H1 (cell line): ENCODE measurements around the gene PCDH8. TPM values are rescaled to one million over a fixed set of nuclear protein-coding genes. Genes with fewer than 3 reads are reported as not detected.
A peak's percentile ranks its signal among the peaks of the same experiment; 100 is the strongest.

Experiments used
- CTCF ChIA-PET: fragments of 300-600 bp; sonication (Branson Sonifier 250); formaldehyde crosslinking; loops from one replicate; lab custom pipeline; 2021; ENCODE audit not compliant: partially characterized antibody; lab: Charles Lee
- POLR2A ChIA-PET: fragments of 300-600 bp; sonication (Branson Sonifier 250); formaldehyde crosslinking; loops from one replicate; lab custom pipeline; 2021; ENCODE audit warnings: inconsistent platforms; ENCODE audit not compliant: partially characterized antibody; lab: Charles Lee
- DNase-seq, 2 experiments: peaks; one replicate each; pipeline versions ENCODE4 v3.0.0 to v3.0.0-alpha.2; 2010 to 2022; ENCODE audit warnings: low spot score in 2 of 2, low read depth in 1 of 2, mixed read lengths in 1 of 2
- FAIRE-seq: peaks from 2 replicates; lab custom pipeline; 2011; peaks lifted over from hg19 to GRCh38; lab: Jason Lieb, UNC
- H2AFZ ChIP-seq: 2 replicates; pipeline ENCODE4 v1.8.1; 2012; ENCODE audit warnings: low read length, inconsistent platforms
- H2AK5ac ChIP-seq: 2 replicates; pipeline ENCODE4 v1.6.1; 2013; ENCODE audit warnings: low read depth, low read length
- H2BK120ac ChIP-seq: replicated peaks from 2 replicates; pipeline ENCODE3; 2013; ENCODE audit warnings: low read depth, low read length, inconsistent platforms
- H2BK12ac ChIP-seq: 2 replicates; pipeline ENCODE4 v1.6.1; 2013; ENCODE audit warnings: low read depth, low read length
- H2BK15ac ChIP-seq: 2 replicates; pipeline ENCODE4 v1.6.1; 2013; ENCODE audit warnings: low read length
- H2BK20ac ChIP-seq: 2 replicates; pipeline ENCODE4 v1.6.1; 2013; ENCODE audit warnings: low read length
- H2BK5ac ChIP-seq: 2 replicates; pipeline ENCODE4 v1.6.1; 2013; ENCODE audit warnings: low read depth, low read length
- H3K14ac ChIP-seq: 2 replicates; pipeline ENCODE4 v1.6.1; 2013; ENCODE audit warnings: inconsistent platforms; ENCODE audit not compliant: insufficient read length
- H3K18ac ChIP-seq: 2 replicates; pipeline ENCODE4 v1.6.1; 2013; ENCODE audit warnings: low read length; ENCODE audit errors: extremely low read depth
- H3K23ac ChIP-seq: 2 replicates; pipeline ENCODE4 v1.6.1; 2013; ENCODE audit warnings: inconsistent platforms; ENCODE audit not compliant: insufficient read length
- H3K23me2 ChIP-seq: 2 replicates; pipeline ENCODE4 v1.6.1; 2013; ENCODE audit warnings: low read depth, low read length
- H3K27ac ChIP-seq: 2 replicates; pipeline ENCODE4 v1.6.1; 2011; ENCODE audit warnings: low read depth, low read length, inconsistent platforms
- H3K27me3 ChIP-seq, 4 experiments: replicated peaks in 1 of 4; 1 replicate in 1 of 4; 2 replicates in 3 of 4; pipeline versions ENCODE4 v1.6.1 to v1.8.1; 2011 to 2013; ENCODE audit warnings: low read length in 3 of 4, mild to moderate bottlenecking in 3 of 4, inconsistent platforms in 2 of 4, mixed read lengths in 2 of 4, moderate library complexity in 1 of 4; ENCODE audit not compliant: control insufficient read depth in 3 of 4, insufficient read depth in 3 of 4; ENCODE audit errors: extremely low read depth in 1 of 4
- H3K36me3 ChIP-seq, 4 experiments: 2 replicates each; pipeline versions ENCODE4 v1.6.1 to v1.8.1; 2011 to 2013; ENCODE audit warnings: mild to moderate bottlenecking in 4 of 4, low read length in 3 of 4, moderate library complexity in 2 of 4, control low read depth in 1 of 4, inconsistent platforms in 1 of 4; ENCODE audit not compliant: insufficient read depth in 4 of 4, control insufficient read depth in 2 of 4
- H3K4ac ChIP-seq: replicated peaks from 2 replicates; pipeline ENCODE3; 2013; ENCODE audit warnings: low read length, low read depth, mixed read lengths, inconsistent platforms; ENCODE audit not compliant: insufficient read length
- H3K4me1 ChIP-seq, 4 experiments: replicated peaks in 1 of 4; 1 replicate in 1 of 4; 2 replicates in 3 of 4; pipeline versions ENCODE4 v1.6.1 to v1.8.1; 2011 to 2013; ENCODE audit warnings: low read length in 3 of 4, inconsistent platforms in 2 of 4, mixed read lengths in 1 of 4; ENCODE audit not compliant: insufficient read depth in 4 of 4, control insufficient read depth in 3 of 4
- H3K4me2 ChIP-seq, 2 experiments: 2 replicates each; pipeline versions ENCODE4 v1.6.1 to v1.8.1; 2011 to 2013; ENCODE audit warnings: low read depth in 2 of 2, low read length in 2 of 2, control low read depth in 1 of 2, inconsistent platforms in 1 of 2, mild to moderate bottlenecking in 1 of 2; ENCODE audit not compliant: insufficient read depth in 1 of 2
- H3K4me3 ChIP-seq, 4 experiments: fragments of 200-600, 300-600 bp in 1 of 4; sonication (generic), shearing (Covaris generic), sonication (Bioruptor Twin) in 1 of 4; 2 replicates each; pipeline versions ENCODE4 v1.5.1 to v1.8.1; 2011 to 2016; ENCODE audit warnings: low read length in 4 of 4, low read depth in 3 of 4, control low read depth in 2 of 4, inconsistent platforms in 2 of 4, mild to moderate bottlenecking in 2 of 4, mixed read lengths in 1 of 4, moderate library complexity in 1 of 4; ENCODE audit not compliant: insufficient read depth in 2 of 4; ENCODE audit errors: extremely low read depth in 1 of 4
- H3K56ac ChIP-seq: replicated peaks from 2 replicates; pipeline ENCODE3; 2013; ENCODE audit warnings: low read depth, mild to moderate bottlenecking, mixed read lengths, low read length, inconsistent platforms; ENCODE audit not compliant: insufficient read length
- H3K79me1 ChIP-seq: 2 replicates; pipeline ENCODE4 v1.6.1; 2013; ENCODE audit warnings: low read depth, low read length, control low read depth
- H3K79me2 ChIP-seq, 2 experiments: 2 replicates each; pipeline versions ENCODE4 v1.6.1 to v1.8.1; 2012 to 2013; ENCODE audit warnings: low read length in 2 of 2, mild to moderate bottlenecking in 2 of 2, inconsistent platforms in 1 of 2; ENCODE audit not compliant: insufficient read depth in 2 of 2, control insufficient read depth in 1 of 2
- H3K9ac ChIP-seq, 4 experiments: replicated peaks in 1 of 4; 1 replicate in 1 of 4; 2 replicates in 3 of 4; pipeline versions ENCODE4 v1.6.1 to v1.8.1; 2011 to 2013; ENCODE audit warnings: low read depth in 3 of 4, low read length in 3 of 4, control low read depth in 2 of 4, mild to moderate bottlenecking in 2 of 4, moderate library complexity in 2 of 4, inconsistent platforms in 1 of 4; ENCODE audit errors: extremely low read depth in 1 of 4
- H3K9me3 ChIP-seq, 2 experiments: 2 replicates each; pipeline versions ENCODE4 v1.6.1 to v1.8.1; 2012 to 2013; ENCODE audit warnings: mild to moderate bottlenecking in 2 of 2, moderate library complexity in 2 of 2, control low read depth in 1 of 2, inconsistent platforms in 1 of 2, low read depth in 1 of 2, low read length in 1 of 2, mixed read lengths in 1 of 2; ENCODE audit not compliant: insufficient read depth in 2 of 2
- H4K20me1 ChIP-seq, 2 experiments: replicated peaks in 1 of 2; 2 replicates each; pipeline versions ENCODE3 to v1.8.1; 2011 to 2013; ENCODE audit warnings: inconsistent platforms in 2 of 2, low read length in 2 of 2, mild to moderate bottlenecking in 1 of 2; ENCODE audit not compliant: insufficient read depth in 2 of 2, control insufficient read depth in 1 of 2
- H4K5ac ChIP-seq: 2 replicates; pipeline ENCODE4 v1.6.1; 2013; ENCODE audit warnings: low read length, low read depth, mixed read lengths, inconsistent platforms; ENCODE audit not compliant: insufficient read length
- H4K8ac ChIP-seq: 2 replicates; pipeline ENCODE4 v1.8.0; 2013; ENCODE audit warnings: mild to moderate bottlenecking, moderate library complexity, low read length, inconsistent platforms; ENCODE audit not compliant: insufficient read depth; ENCODE audit errors: extremely low read depth
- H4K91ac ChIP-seq: replicated peaks from 2 replicates; pipeline ENCODE3; 2013; ENCODE audit warnings: low read length, mixed read lengths, inconsistent platforms; ENCODE audit not compliant: insufficient read length
- BRCA1 ChIP-seq: IDR thresholded peaks from 2 replicates; pipeline ENCODE4 v1.6.1; 2012; ENCODE audit warnings: low read depth, low read length, improper control_type of control experiment
- CTBP2 ChIP-seq: IDR thresholded peaks from 2 replicates; pipeline ENCODE4 v1.7.0; 2011; ENCODE audit warnings: borderline replicate concordance, mild to moderate bottlenecking, moderate library complexity, mixed read lengths, low read length; ENCODE audit not compliant: insufficient read depth, insufficient read length
- HDAC6 ChIP-seq: IDR thresholded peaks from one replicate; pipeline ENCODE4 v1.7.1; 2012; ENCODE audit warnings: low read depth, mild to moderate bottlenecking, inconsistent platforms, low read length, moderate library complexity
- KDM1A ChIP-seq: fragments of 200-600, 300-600 bp; sonication (generic); IDR thresholded peaks from 2 replicates; pipeline ENCODE4 v1.7.1; 2016; ENCODE audit warnings: mild to moderate bottlenecking, low read length, borderline replicate concordance
- NRF1 ChIP-seq: IDR thresholded peaks from 2 replicates; pipeline ENCODE4 v1.6.1; 2011; ENCODE audit warnings: mild to moderate bottlenecking, low read depth, low read length, improper control_type of control experiment
- RAD21 ChIP-seq, 2 experiments: IDR thresholded peaks in 1 of 2; conservative IDR thresholded peaks in 1 of 2; 2 replicates each; pipeline ENCODE4 v1.6.1; 2011; ENCODE audit warnings: low read depth in 2 of 2, low read length in 2 of 2, improper control_type of control experiment in 1 of 2, inconsistent platforms in 1 of 2, mild to moderate bottlenecking in 1 of 2, moderate library complexity in 1 of 2
- RXRA ChIP-seq: IDR thresholded peaks from 2 replicates; pipeline ENCODE4 v1.6.1; 2011; ENCODE audit warnings: low read depth, mild to moderate bottlenecking, low read length, moderate library complexity; ENCODE audit not compliant: insufficient read depth
- SIRT6 ChIP-seq: IDR thresholded peaks from one replicate; pipeline ENCODE4 v1.7.1; 2012; ENCODE audit warnings: low read length, inconsistent platforms
- YY1 ChIP-seq: IDR thresholded peaks from 2 replicates; pipeline ENCODE4 v1.6.1; 2011; ENCODE audit warnings: low read depth, mild to moderate bottlenecking, low read length
- WGBS, 2 experiments: shearing (Covaris generic) in 1 of 2; methylation state at CpG; one replicate each; pipeline versions ENCODE4 v1.1.6 to v1.1.7; 2013 to 2015; ENCODE audit warnings: low lambda C conversion rate in 2 of 2, mixed read lengths in 2 of 2, inconsistent platforms in 1 of 2, low coverage in 1 of 2, missing lambda C conversion rate in 1 of 2; ENCODE audit not compliant: insufficient replicate concordance in 2 of 2, insufficient coverage in 1 of 2, insufficient read length in 1 of 2; ENCODE audit errors: extremely low coverage in 1 of 2, missing lambda C conversion rate in 1 of 2; 5-methylcytosine and 5-hydroxymethylcytosine counted together
- polyA plus RNA-seq, 7 experiments: library from polyadenylated mRNA; depleted of rRNA in 3 of 7; stranded (reverse) in 5 of 7; unstranded in 2 of 7; fragments of >200 nt in 5 of 7; fragments of 200-250 nt in 2 of 7; gene quantifications; 1 replicate in 5 of 7; 2 replicates in 1 of 7; 4 replicates in 1 of 7; pipeline versions ENCODE4 v1.2.1 to v1.2.3, GENCODE V29; 2011 to 2013; ENCODE audit warnings: missing spikeins in 2 of 7, mixed read lengths in 2 of 7
- total RNA-seq: library from RNA; stranded (reverse); fragmentation: NEBNext Ultra II Directional; extraction: Animal tissue kit (Norgen Biotek cat#: 25700); gene quantifications from 2 replicates; pipeline ENCODE4 v1.2.1, GENCODE V29; 2021

PCDH8 gene
- total and polyA plus RNA-seq, 2 of the 8 experiments (the other 6 are each of a cell fraction or from before 2014, with no cell fraction given) = 0.82 to 1.6 TPM

DNA sequence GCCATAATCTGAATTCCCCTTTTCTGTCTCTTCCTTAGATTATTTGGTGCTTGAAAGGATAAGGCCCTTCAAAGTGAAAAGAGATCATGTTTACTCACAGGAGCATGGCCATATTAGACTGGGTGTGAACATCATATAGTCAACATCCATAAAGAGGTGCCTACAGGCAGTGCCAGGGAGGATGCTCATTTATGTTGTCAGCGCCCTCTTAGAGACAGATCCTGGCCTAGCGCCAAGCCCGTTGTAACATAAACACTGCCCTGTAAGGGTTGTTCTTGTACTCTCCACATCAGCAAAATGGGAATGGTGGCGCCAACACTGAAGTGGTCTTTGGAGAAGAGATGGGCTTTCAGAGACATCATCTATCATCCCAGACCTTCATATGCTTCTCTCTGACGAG, 16.1 kb downstream of the PCDH8 start:
- Histone ChIP-seq H3K18ac (no peak overlapping the region), H3K56ac (no peak overlapping the region), H3K79me1 (no peaks in the 10 kb centered on the region), H3K4me1 (peaks cover 0 to 12% (median under 1%) of the 10 kb centered on the region in 4 experiments; a peak in 3 of 7 replicates), H3K27ac (no peak overlapping the region), H3K23ac (no peak overlapping the region), H3K9ac (no peak overlapping the region), H2AK5ac (no peak overlapping the region), H4K5ac (no peak overlapping the region), H3K4me3 (no peak overlapping the region), H3K36me3 (no peaks in the 10 kb centered on the region), H4K91ac (no peak overlapping the region), H2BK20ac (0 out of 2 replicates have a peak overlapping the region, but pooled peaks have one; percentile 1), H3K4ac (no peak overlapping the region), H3K27me3 (no peaks in the 10 kb centered on the region), H3K23me2 (no peaks in the 10 kb centered on the region), H2BK120ac (no peak overlapping the region), H2BK12ac (no peak overlapping the region), H4K20me1 (no peaks in the 10 kb centered on the region), H3K4me2 (no peak overlapping the region; a peak in 1 of 4 replicates), H2BK15ac (no peak overlapping the region), H3K14ac (no peak overlapping the region), H4K8ac (no peak overlapping the region), H2BK5ac (no peak overlapping the region), H3K79me2 (no peaks in the 10 kb centered on the region), H2AFZ (no peak overlapping the region), H3K9me3 (no peaks in the 10 kb centered on the region)
- 80% methylated on average over 5 of the region's 5 CpGs; no CpG with 5 or more reads in 1 of the 2 experiments for WGBS, 2 experiments
- DNase-seq (no peak), FAIRE-seq (no peak)
- ChIA-PET CTCF (interaction anchor here (1.1 to 5.8 kb wide), 2 partner anchors 15 to 319 kb away, joined by 3 to 43 read pairs; partner anchors contain the start of gene PCDH8), POLR2A (no interaction called here)
- TF ChIP-seq NRF1 = no peak
- TF ChIP-seq SIRT6 = no peak
- no peak for TF ChIP-seq RXRA
- TF ChIP-seq RAD21 (IDR thresholded peaks at IDR 0.05 in 1 of 2, conservative IDR thresholded peaks at IDR 0.05 in 1 of 2; ENCODE audit: low read depth in 2 of 2, low read length in 2 of 2) = no peak
- TF ChIP-seq YY1 = no peak
- TF ChIP-seq BRCA1 = no peak
- no peak for TF ChIP-seq HDAC6
- TF ChIP-seq CTBP2 = no peak
- TF ChIP-seq KDM1A = no peak
